Measurements from ENCODE around the gene SNX25. TPM values are rescaled to one million over a fixed set of nuclear protein-coding genes. Genes with fewer than 3 reads are reported as not detected.
A peak's percentile ranks its signal among the peaks of the same experiment; 100 is the strongest.

Gene SNX25
- total and polyA plus RNA-seq, 10 of the 15 experiments (the other 5 are each of a cell fraction or from before 2014, with no cell fraction given): 11.2 to 117 (median 62.8) TPM

GRCh38 chr4:185396724-185397385, 187.5 kb downstream of the SNX25 start, which contains the start of gene ANKRD37 (continued):
- TF ChIP-seq, protein P1, sequence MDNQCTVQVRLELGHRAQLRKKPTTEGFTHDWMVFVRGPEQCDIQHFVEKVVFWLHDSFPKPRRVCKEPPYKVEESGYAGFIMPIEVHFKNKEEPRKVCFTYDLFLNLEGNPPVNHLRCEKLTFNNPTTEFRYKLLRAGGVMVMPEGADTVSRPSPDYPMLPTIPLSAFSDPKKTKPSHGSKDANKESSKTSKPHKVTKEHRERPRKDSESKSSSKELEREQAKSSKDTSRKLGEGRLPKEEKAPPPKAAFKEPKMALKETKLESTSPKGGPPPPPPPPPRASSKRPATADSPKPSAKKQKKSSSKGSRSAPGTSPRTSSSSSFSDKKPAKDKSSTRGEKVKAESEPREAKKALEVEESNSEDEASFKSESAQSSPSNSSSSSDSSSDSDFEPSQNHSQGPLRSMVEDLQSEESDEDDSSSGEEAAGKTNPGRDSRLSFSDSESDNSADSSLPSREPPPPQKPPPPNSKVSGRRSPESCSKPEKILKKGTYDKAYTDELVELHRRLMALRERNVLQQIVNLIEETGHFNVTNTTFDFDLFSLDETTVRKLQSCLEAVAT (IDR thresholded peaks at IDR 0.05): peak; percentile 99
- TF ChIP-seq TAF1 (IDR thresholded peaks at IDR 0.05; ENCODE audit: borderline replicate concordance, low read depth, low read length) (peak; percentile 35; the same call in 1 of the 2 replicates), BACH1 (IDR thresholded peaks at IDR 0.05; ENCODE audit: borderline replicate concordance) (no peak), GATAD2B (conservative IDR thresholded peaks at IDR 0.05; ENCODE audit: low read depth) (no peak), ZNF622 (IDR thresholded peaks at IDR 0.05) (no peak), ZNF687 (IDR thresholded peaks at IDR 0.05) (peak; percentile 39), ZNF207 (IDR thresholded peaks at IDR 0.05; ENCODE audit: borderline replicate concordance) (no peak), SMAD1 (IDR thresholded peaks at IDR 0.05; ENCODE audit: low read depth, partially characterized antibody) (peak; percentile 84), EED (IDR thresholded peaks at IDR 0.05; ENCODE audit: low read depth) (no peak), MTA2 (IDR thresholded peaks at IDR 0.05; ENCODE audit: low read depth) (no peak), LARP7 (IDR thresholded peaks at IDR 0.05) (0 out of 2 replicates have a peak, but pooled peaks have one; percentile 44), CBX5 (IDR thresholded peaks at IDR 0.05; ENCODE audit: low read depth) (no peak), TBL1XR1 (IDR thresholded peaks at IDR 0.05; ENCODE audit: low read depth, low read length) (peak; percentile 56; the same call in 1 of the 2 replicates), ZSCAN29 (IDR thresholded peaks at IDR 0.05) (no peak), CEBPB (IDR thresholded peaks at IDR 0.05; ENCODE audit: borderline replicate concordance in 1 of 2, low read depth in 2 of 2, low read length in 2 of 2) (no peak)
